Tongue (tissue), 3 donors: ENCODE measurements around the gene ABHD16A. TPM values are rescaled to one million over a fixed set of nuclear protein-coding genes. Genes with fewer than 3 reads are reported as not detected.

Experiments used
- DNase-seq: peaks from one replicate; pipeline ENCODE4 v3.0.0-alpha.2; 2015
- small RNA-seq: library from RNA; depleted of rRNA; stranded (forward); fragments of <200 nt; gene quantifications from one replicate; pipeline ENCODE3, GENCODE V24; 2014; ENCODE audit warnings: low replicate concordance
- total RNA-seq: library from RNA; depleted of rRNA; stranded (reverse); fragments of >200 nt; gene quantifications from one replicate; pipeline ENCODE4 v1.2.3, GENCODE V29; 2014

Gene ABHD16A
- total RNA-seq, 1 donor from 2014 or later = 46.2 TPM

DNA sequence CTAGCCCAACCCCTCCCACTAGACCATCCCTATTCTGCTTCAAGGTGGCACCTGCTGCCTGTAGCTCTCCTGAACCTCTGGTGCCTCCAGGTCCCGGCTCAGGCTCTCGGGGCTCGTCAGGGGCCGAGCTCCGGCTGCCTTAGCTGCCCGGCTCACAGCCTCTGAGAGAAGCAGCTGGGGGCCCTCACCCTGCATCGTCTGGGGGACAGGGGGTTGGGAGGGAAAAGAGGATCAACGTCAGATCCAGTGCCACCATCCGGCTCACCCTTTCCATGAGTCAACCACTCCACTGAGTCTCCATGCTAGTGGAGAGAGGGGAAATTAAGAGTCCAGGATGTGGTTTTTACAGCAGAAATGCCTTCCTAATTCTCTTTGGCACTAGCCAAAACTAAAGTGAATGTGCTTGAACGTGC is 63.7 kb downstream of the ABHD16A start:
- DNase-seq = no peak

GRCh38 chr6:31639043-31639442 is 64.1 kb downstream of the ABHD16A start:
- DNase-seq = no peak

Small RNA genes lying within 50 kb of the gene (small RNA-seq; reads per million reads assigned to genes)
- gene LY6G6D (not detected), gene MIR4646 (not detected), gene RF00019 (not detected)

Other genes with a start within 250 kb of the ABHD16A start
- 3.9 TPM for gene MICB, start 205.2 kb downstream of the ABHD16A start, total RNA-seq
- not detected for gene MCCD1, start 174.4 kb downstream of the ABHD16A start, total RNA-seq
- 319 TPM for gene DDX39B, start 161.3 kb downstream of the ABHD16A start, total RNA-seq
- 1.3 TPM for gene ATP6V1G2, start 156.7 kb downstream of the ABHD16A start, total RNA-seq
- gene NFKBIL1, start 155.7 kb downstream of the ABHD16A start, total RNA-seq = 11.4 TPM
- gene LTA, start 131.0 kb downstream of the ABHD16A start, total RNA-seq = not detected
- gene TNF, start 127.8 kb downstream of the ABHD16A start, total RNA-seq = not detected
- 1.7 TPM for gene LTB, start 120.9 kb downstream of the ABHD16A start, total RNA-seq
- gene LST1, start 117.0 kb downstream of the ABHD16A start, total RNA-seq = 1.5 TPM
- not detected for gene NCR3, start 110.3 kb downstream of the ABHD16A start, total RNA-seq
- gene AIF1, start 88.1 kb downstream of the ABHD16A start, total RNA-seq = 10.9 TPM
- gene PRRC2A, start 82.6 kb downstream of the ABHD16A start, total RNA-seq = 66.1 TPM
- 154 TPM for gene BAG6, start 50.7 kb downstream of the ABHD16A start, total RNA-seq
- gene APOM, start 47.4 kb downstream of the ABHD16A start, total RNA-seq = not detected
- gene C6orf47, start 42.5 kb downstream of the ABHD16A start, total RNA-seq = 20.8 TPM
- gene GPANK1, start 38.3 kb downstream of the ABHD16A start, total RNA-seq = 18.0 TPM
- 92.1 TPM for gene CSNK2B, start 37.2 kb downstream of the ABHD16A start, total RNA-seq
- gene LY6G5B, start 33.3 kb downstream of the ABHD16A start, total RNA-seq = 2.6 TPM
- gene LY6G5C, start 22.3 kb downstream of the ABHD16A start, total RNA-seq = not detected
- 0.82 TPM for gene LY6G6F, start 3.5 kb upstream of the ABHD16A start, total RNA-seq
- gene LY6G6D, start 12.0 kb upstream of the ABHD16A start, total RNA-seq = not detected
- gene LY6G6C, start 18.4 kb upstream of the ABHD16A start, total RNA-seq = 1.1 TPM
- gene MPIG6B, start 20.0 kb upstream of the ABHD16A start, total RNA-seq = not detected
- gene DDAH2, start 26.0 kb upstream of the ABHD16A start, total RNA-seq = 114 TPM
- gene CLIC1, start 33.2 kb upstream of the ABHD16A start, total RNA-seq = 131 TPM
- gene MSH5, start 36.7 kb upstream of the ABHD16A start, total RNA-seq = 9.6 TPM
- gene SAPCD1, start 59.3 kb upstream of the ABHD16A start, total RNA-seq = not detected
- 2.3 TPM for gene VWA7, start 74.0 kb upstream of the ABHD16A start, total RNA-seq
- 42.5 TPM for gene VARS1, start 92.4 kb upstream of the ABHD16A start, total RNA-seq
- gene LSM2, start 103.6 kb upstream of the ABHD16A start, total RNA-seq = 20.8 TPM
- gene HSPA1L, start 112.0 kb upstream of the ABHD16A start, total RNA-seq = 4.5 TPM
- 698 TPM for gene HSPA1A, start 112.2 kb upstream of the ABHD16A start, total RNA-seq
- 827 TPM for gene HSPA1B, start 124.4 kb upstream of the ABHD16A start, total RNA-seq
- gene NEU1, start 159.5 kb upstream of the ABHD16A start, total RNA-seq = 25.6 TPM
- gene SLC44A4, start 175.7 kb upstream of the ABHD16A start, total RNA-seq = 1.7 TPM
- gene EHMT2, start 194.4 kb upstream of the ABHD16A start, total RNA-seq = 37.4 TPM
- gene ZBTB12, start 198.8 kb upstream of the ABHD16A start, total RNA-seq = 5.7 TPM
- 0.51 TPM for gene C2, start 224.4 kb upstream of the ABHD16A start, total RNA-seq
- gene CFB, start 242.8 kb upstream of the ABHD16A start, total RNA-seq = 7.1 TPM